Parathyroid adenoma (tissue), 2 donors: ENCODE results near the gene CCDC28A.

Source experiments
- H2AFZ ChIP-seq: fragments of 300-600 bp; sonication (generic); one replicate; pipeline ENCODE4 v1.7.0; 2017; ENCODE audit warnings: antibody characterized with exemption, mild to moderate bottlenecking
- H3K27ac ChIP-seq: fragments of 300-600 bp; sonication (generic); one replicate; pipeline ENCODE4 v1.7.0; 2017
- H3K27me3 ChIP-seq: fragments of 300-600 bp; sonication (generic); one replicate; pipeline ENCODE4 v1.7.0; 2017; ENCODE audit warnings: low read length; ENCODE audit not compliant: control insufficient read depth, insufficient read depth
- H3K36me3 ChIP-seq: fragments of 300-600 bp; sonication (generic); one replicate; pipeline ENCODE4 v1.7.0; 2017; ENCODE audit warnings: low read length; ENCODE audit not compliant: control insufficient read depth, insufficient read depth
- H3K4me1 ChIP-seq: fragments of 300-600 bp; sonication (generic); one replicate; pipeline ENCODE4 v1.7.0; 2017; ENCODE audit warnings: control low read depth
- H3K4me2 ChIP-seq: fragments of 300-600 bp; sonication (generic); one replicate; pipeline ENCODE4 v1.7.0; 2017; ENCODE audit warnings: low read length
- H3K4me3 ChIP-seq: fragments of 300-600 bp; sonication (generic); one replicate; pipeline ENCODE4 v1.7.0; 2017; ENCODE audit warnings: low read depth, low read length
- H3K79me2 ChIP-seq: fragments of 300-600 bp; sonication (generic); one replicate; pipeline ENCODE4 v1.7.0; 2017; ENCODE audit warnings: control low read depth
- H3K9ac ChIP-seq: fragments of 300-600 bp; sonication (generic); one replicate; pipeline ENCODE4 v1.7.0; 2017; ENCODE audit warnings: mild to moderate bottlenecking
- H3K9me3 ChIP-seq: fragments of 300-600 bp; sonication (generic); one replicate; pipeline ENCODE4 v1.7.0; 2017; ENCODE audit warnings: low read length; ENCODE audit not compliant: control insufficient read depth
- TF ChIP-seq, protein P1 (sequence below): fragments of 300-600 bp; sonication (generic); IDR thresholded peaks from one replicate; pipeline ENCODE4 v1.7.0; 2017; ENCODE audit warnings: antibody characterized with exemption, mild to moderate bottlenecking
- donor health status: primary hyperparathyroidism.

CCDC28A gene

DNA sequence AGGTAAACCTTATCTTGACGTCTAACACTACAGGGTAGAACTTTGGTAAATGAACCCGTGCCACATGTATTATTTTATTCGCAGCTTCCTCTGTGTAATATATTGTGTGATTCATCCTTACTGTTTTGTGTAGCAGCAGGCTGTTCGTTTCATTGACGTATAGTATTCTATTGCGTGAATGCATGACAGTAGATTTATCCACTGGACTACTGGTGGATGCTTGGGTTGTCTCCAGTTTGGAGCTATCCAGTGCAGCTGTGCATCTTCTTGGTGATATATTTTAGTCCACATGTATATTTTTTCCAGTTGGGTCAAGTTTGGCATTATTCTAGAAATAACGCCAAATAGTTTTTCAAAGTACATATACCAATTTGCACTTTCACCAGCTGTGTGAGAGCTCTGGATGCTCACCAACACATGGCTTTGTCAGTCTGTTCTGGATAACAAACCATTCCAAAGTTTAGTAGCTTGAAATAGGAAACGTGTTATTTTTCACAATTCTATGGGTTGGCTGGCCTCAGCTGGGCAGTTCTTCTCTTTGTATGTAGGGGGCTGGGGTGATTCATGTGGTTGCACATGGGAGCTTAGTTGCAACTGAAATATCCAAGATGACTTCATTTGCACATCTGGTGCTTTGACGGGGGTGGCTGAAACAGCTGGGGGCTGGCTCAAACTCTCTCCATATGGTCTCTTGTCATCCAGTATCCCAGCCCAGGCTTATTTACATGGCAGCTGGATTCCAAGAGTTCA, 31.6 kb downstream of the CCDC28A start:
- H3K79me2 ChIP-seq = no peaks in the 10 kb centered on the region
- H3K27ac ChIP-seq = no peak overlapping the region
- TF ChIP-seq, protein P1, sequence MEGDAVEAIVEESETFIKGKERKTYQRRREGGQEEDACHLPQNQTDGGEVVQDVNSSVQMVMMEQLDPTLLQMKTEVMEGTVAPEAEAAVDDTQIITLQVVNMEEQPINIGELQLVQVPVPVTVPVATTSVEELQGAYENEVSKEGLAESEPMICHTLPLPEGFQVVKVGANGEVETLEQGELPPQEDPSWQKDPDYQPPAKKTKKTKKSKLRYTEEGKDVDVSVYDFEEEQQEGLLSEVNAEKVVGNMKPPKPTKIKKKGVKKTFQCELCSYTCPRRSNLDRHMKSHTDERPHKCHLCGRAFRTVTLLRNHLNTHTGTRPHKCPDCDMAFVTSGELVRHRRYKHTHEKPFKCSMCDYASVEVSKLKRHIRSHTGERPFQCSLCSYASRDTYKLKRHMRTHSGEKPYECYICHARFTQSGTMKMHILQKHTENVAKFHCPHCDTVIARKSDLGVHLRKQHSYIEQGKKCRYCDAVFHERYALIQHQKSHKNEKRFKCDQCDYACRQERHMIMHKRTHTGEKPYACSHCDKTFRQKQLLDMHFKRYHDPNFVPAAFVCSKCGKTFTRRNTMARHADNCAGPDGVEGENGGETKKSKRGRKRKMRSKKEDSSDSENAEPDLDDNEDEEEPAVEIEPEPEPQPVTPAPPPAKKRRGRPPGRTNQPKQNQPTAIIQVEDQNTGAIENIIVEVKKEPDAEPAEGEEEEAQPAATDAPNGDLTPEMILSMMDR = no peak
- H3K27me3 ChIP-seq = no peaks in the 10 kb centered on the region
- H3K36me3 ChIP-seq = no peaks in the 10 kb centered on the region
- H3K4me1 ChIP-seq = no peaks in the 10 kb centered on the region
- no peak overlapping the region for H3K4me3 ChIP-seq
- H3K4me2 ChIP-seq = no peak overlapping the region
- H3K9me3 ChIP-seq = no peaks in the 10 kb centered on the region
- no peak overlapping the region for H3K9ac ChIP-seq
- no peak overlapping the region for H2AFZ ChIP-seq

DNA sequence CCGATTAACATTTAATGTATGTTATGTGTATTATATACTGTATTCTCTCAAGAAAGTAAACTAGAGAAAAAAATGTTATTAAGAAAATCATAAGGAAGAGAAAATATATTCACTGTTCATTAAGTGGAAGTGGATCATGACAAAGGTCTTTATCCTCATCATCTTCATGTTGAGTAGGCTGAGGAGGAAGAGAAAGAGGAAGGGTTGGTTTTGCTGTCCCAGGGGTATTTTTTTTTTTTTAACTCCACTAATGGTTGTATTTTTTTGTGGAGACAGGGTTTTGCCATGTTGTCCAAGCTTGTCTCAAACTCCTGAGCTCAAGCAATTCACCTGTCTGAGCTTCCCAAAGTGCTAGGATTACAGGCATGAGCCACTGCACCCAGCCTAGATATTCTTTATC, 33.3 kb downstream of the CCDC28A start:
- H3K4me2 ChIP-seq = no peak overlapping the region
- H3K27ac ChIP-seq = no peak overlapping the region
- H2AFZ ChIP-seq = no peak overlapping the region
- H3K9ac ChIP-seq = no peak overlapping the region
- H3K27me3 ChIP-seq = no peaks in the 10 kb centered on the region
- H3K79me2 ChIP-seq = no peaks in the 10 kb centered on the region
- no peak overlapping the region for H3K4me3 ChIP-seq
- TF ChIP-seq, protein P1 = no peak
- no peaks in the 10 kb centered on the region for H3K4me1 ChIP-seq
- no peaks in the 10 kb centered on the region for H3K36me3 ChIP-seq
- H3K9me3 ChIP-seq = no peaks in the 10 kb centered on the region

DNA sequence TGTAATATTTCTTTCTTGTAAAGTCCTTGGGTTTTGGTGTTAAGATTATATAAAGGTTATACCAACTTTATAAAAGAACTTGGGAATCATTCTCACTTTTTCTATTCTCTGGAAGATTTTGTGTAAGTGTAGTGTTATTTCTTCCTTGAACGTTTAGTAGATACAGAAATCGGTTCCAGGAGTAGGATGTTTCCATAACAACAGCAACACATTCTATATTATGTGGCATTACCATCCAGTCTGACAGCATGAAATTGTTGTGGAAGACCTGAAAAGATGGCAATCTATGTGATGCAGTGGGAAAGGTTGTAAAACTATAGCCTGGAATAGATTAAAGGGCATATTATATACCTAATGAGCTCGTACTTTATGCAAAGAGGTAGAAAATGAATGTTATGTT, 36.1 kb downstream of the CCDC28A start:
- Histone ChIP-seq H3K4me2 (no peak overlapping the region), H3K27me3 (no peaks in the 10 kb centered on the region), H3K4me3 (no peak overlapping the region), H3K36me3 (no peaks in the 10 kb centered on the region), H3K9ac (no peak overlapping the region), H3K4me1 (no peaks in the 10 kb centered on the region), H3K79me2 (no peaks in the 10 kb centered on the region), H2AFZ (no peak overlapping the region), H3K27ac (no peak overlapping the region), H3K9me3 (no peaks in the 10 kb centered on the region)
- TF ChIP-seq, protein P1 = no peak

DNA sequence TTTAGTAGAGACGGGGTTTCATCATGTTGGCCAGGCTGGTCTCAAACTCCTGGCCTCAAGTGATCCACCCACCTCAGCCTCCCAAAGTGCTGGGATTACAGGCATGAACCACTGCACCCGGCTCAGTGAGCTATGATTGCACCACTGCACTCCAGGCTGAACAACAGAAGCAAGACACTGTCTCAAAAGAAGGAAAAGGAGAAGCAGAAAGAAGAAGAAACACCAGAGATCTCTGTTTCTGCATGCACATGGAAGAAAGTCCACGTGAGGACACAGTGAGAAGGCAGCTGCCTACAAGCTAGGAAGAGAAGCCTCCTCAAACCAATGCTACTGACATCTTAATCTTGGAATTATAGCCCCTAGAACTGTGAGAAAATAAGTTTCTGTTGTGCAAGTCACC, 38.3 kb downstream of the CCDC28A start:
- no peaks in the 10 kb centered on the region for H3K36me3 ChIP-seq
- no peak overlapping the region for H3K4me2 ChIP-seq
- no peak overlapping the region for H3K27ac ChIP-seq
- H3K9me3 ChIP-seq = no peaks in the 10 kb centered on the region
- H3K4me1 ChIP-seq = no peaks in the 10 kb centered on the region
- no peak overlapping the region for H3K9ac ChIP-seq
- H2AFZ ChIP-seq = no peak overlapping the region
- H3K4me3 ChIP-seq = no peak overlapping the region
- H3K79me2 ChIP-seq = no peaks in the 10 kb centered on the region
- TF ChIP-seq, protein P1 = no peak
- H3K27me3 ChIP-seq = no peaks in the 10 kb centered on the region
